GM23248 (cell line): Measurements from ENCODE around the gene CEP126. TPM values are rescaled to one million over a fixed set of nuclear protein-coding genes. Genes with fewer than 3 reads are reported as not detected.
A peak's percentile ranks its signal among the peaks of the same experiment; 100 is the strongest.

Experiments used
- DNase-seq: peaks from one replicate; pipeline ENCODE4 v3.0.0-alpha.2; 2015
- H2AFZ ChIP-seq: fragments of 200-600 bp; sonication (generic); 2 replicates; pipeline ENCODE4 v1.6.1; 2016; ENCODE audit warnings: antibody characterized with exemption
- H3F3A ChIP-seq: fragments of 200-600 bp; sonication (generic); 2 replicates; pipeline ENCODE4 v1.6.1; 2016; ENCODE audit warnings: mild to moderate bottlenecking, antibody characterized with exemption, mixed run types; ENCODE audit not compliant: insufficient read depth
- H3K27ac ChIP-seq: fragments of 200-600 bp; sonication (generic); 2 replicates; pipeline ENCODE4 v1.5.1; 2016; ENCODE audit warnings: mild to moderate bottlenecking
- H3K27me3 ChIP-seq: fragments of 200-600 bp; sonication (generic); replicated peaks from 2 replicates; pipeline ENCODE4 v1.6.1; 2016; ENCODE audit warnings: mild to moderate bottlenecking; ENCODE audit not compliant: insufficient read depth
- H3K36me3 ChIP-seq: fragments of 200-600 bp; sonication (generic); 2 replicates; pipeline ENCODE4 v1.6.1; 2016; ENCODE audit warnings: low read depth, mild to moderate bottlenecking
- H3K4me1 ChIP-seq: fragments of 200-600 bp; sonication (generic); 2 replicates; pipeline ENCODE4 v1.6.1; 2016; ENCODE audit warnings: mild to moderate bottlenecking; ENCODE audit not compliant: insufficient read depth
- H3K4me2 ChIP-seq: fragments of 200-600 bp; sonication (generic); one replicate; pipeline ENCODE4 v1.6.1; 2016; ENCODE audit warnings: mild to moderate bottlenecking; ENCODE audit not compliant: unreplicated experiment
- H3K4me3 ChIP-seq: fragments of 200-600 bp; sonication (generic); 2 replicates; pipeline ENCODE4 v1.5.1; 2016; ENCODE audit warnings: mild to moderate bottlenecking
- H3K79me2 ChIP-seq: fragments of 200-600 bp; sonication (generic); 2 replicates; pipeline ENCODE4 v1.6.1; 2016; ENCODE audit warnings: mild to moderate bottlenecking; ENCODE audit not compliant: insufficient read depth
- H3K9ac ChIP-seq: fragments of 200-600 bp; sonication (generic); 2 replicates; pipeline ENCODE4 v1.6.1; 2016; ENCODE audit warnings: mild to moderate bottlenecking
- H3K9me2 ChIP-seq: fragments of 200-600 bp; sonication (generic); 2 replicates; pipeline ENCODE4 v1.6.1; 2016; ENCODE audit warnings: mixed run types, mild to moderate bottlenecking, moderate library complexity; ENCODE audit not compliant: insufficient read depth
- H3K9me3 ChIP-seq: fragments of 200-600 bp; sonication (generic); one replicate; pipeline ENCODE4 v1.6.1; 2017; ENCODE audit warnings: low read depth
- H4K20me1 ChIP-seq: fragments of 200-600 bp; sonication (generic); 2 replicates; pipeline ENCODE4 v1.6.0; 2016; ENCODE audit not compliant: insufficient read depth
- EZH2 ChIP-seq: fragments of 200-600 bp; sonication (generic); IDR thresholded peaks from 2 replicates; pipeline ENCODE4 v1.6.1; 2018; ENCODE audit warnings: antibody characterized with exemption, mild to moderate bottlenecking; ENCODE audit not compliant: insufficient read depth, poor library complexity, severe bottlenecking
- EZH2phosphoT487 ChIP-seq: fragments of 200-600 bp; sonication (generic); IDR thresholded peaks from 2 replicates; pipeline ENCODE4 v1.6.1; 2018; ENCODE audit warnings: antibody characterized with exemption, moderate library complexity, mild to moderate bottlenecking, low read depth; ENCODE audit not compliant: insufficient read depth
- WGBS, 2 experiments: methylation state at CpG; one replicate each; pipeline ENCODE4 v1.1.6; 2015 to 2017; ENCODE audit warnings: low lambda C conversion rate in 2 of 2, low coverage in 1 of 2; ENCODE audit errors: missing lambda C conversion rate in 2 of 2; 5-methylcytosine and 5-hydroxymethylcytosine counted together
- in situ Hi-C: fragments of 300-500 bp; cut with MboI; formaldehyde crosslinking; loops from 2 replicates; pipeline ENCODE4 v1.15.0; 2020
- polyA plus RNA-seq: library from polyadenylated mRNA; unstranded; fragments of >200 nt; fragmentation: Nextera tagmentation; extraction: Ambion mirVana; gene quantifications from 2 replicates; pipeline ENCODE4 v1.2.1, GENCODE V29; 2016
- total RNA-seq: library from RNA; depleted of rRNA; stranded (reverse); fragments of >200 nt; shearing (Covaris generic); gene quantifications from 2 replicates; pipeline ENCODE4 v1.2.3, GENCODE V29; 2014

Gene CEP126
- total and polyA plus RNA-seq, 2 experiments from 2014 or later: 2.9 to 3.5 TPM

- Histone ChIP-seq H3K4me2 (no peak overlapping the region), H4K20me1 (no peaks in the 10 kb centered on the region), H3K36me3 (no peaks in the 10 kb centered on the region), H2AFZ (no peak overlapping the region), H3K9ac (no peak overlapping the region), H3F3A (peaks cover 38% of the 10 kb centered on the region), H3K27me3 (no peaks in the 10 kb centered on the region), H3K9me2 (no peaks in the 10 kb centered on the region), H3K9me3 (no peaks in the 10 kb centered on the region), H3K27ac (peak overlapping the region; percentile 38; the same call in 1 of the 2 replicates), H3K4me3 (no peak overlapping the region), H3K79me2 (no peaks in the 10 kb centered on the region), H3K4me1 (peaks cover 48% of the 10 kb centered on the region)
- 46% methylated on average over 6 of the region's 6 CpGs for WGBS, 2 experiments
- in situ Hi-C loops: no loop called here
- TF ChIP-seq EZH2 (no peak), EZH2phosphoT487 (no peak)
- DNase-seq: peak; percentile 88
These were observed 44.3 kb upstream of the CEP126 start for GRCh38 chr11:101870510-101870909.

GRCh38 chr11:101872171-101872882 is 42.5 kb upstream of the CEP126 start:
- H3K9me3 ChIP-seq: no peaks in the 10 kb centered on the region
- H3K36me3 ChIP-seq: no peaks in the 10 kb centered on the region
- H3K27me3 ChIP-seq: no peaks in the 10 kb centered on the region
- TF ChIP-seq EZH2 (no peak), EZH2phosphoT487 (no peak)
- H3F3A ChIP-seq: peaks cover 22% of the 10 kb centered on the region
- H3K4me2 ChIP-seq: peak overlapping the region; percentile 26
- H2AFZ ChIP-seq: no peak overlapping the region
- no peak overlapping the region for H3K27ac ChIP-seq
- H3K9me2 ChIP-seq: no peaks in the 10 kb centered on the region
- DNase-seq: peak; percentile 15
- in situ Hi-C loops: no loop called here
- H4K20me1 ChIP-seq: no peaks in the 10 kb centered on the region
- WGBS, 2 experiments: 82 to 86% methylated on average over 6 of the region's 6 CpGs
- H3K4me1 ChIP-seq: peaks cover 30% of the 10 kb centered on the region
- H3K4me3 ChIP-seq: no peak overlapping the region
- no peak overlapping the region for H3K9ac ChIP-seq
- H3K79me2 ChIP-seq: no peaks in the 10 kb centered on the region

DNA sequence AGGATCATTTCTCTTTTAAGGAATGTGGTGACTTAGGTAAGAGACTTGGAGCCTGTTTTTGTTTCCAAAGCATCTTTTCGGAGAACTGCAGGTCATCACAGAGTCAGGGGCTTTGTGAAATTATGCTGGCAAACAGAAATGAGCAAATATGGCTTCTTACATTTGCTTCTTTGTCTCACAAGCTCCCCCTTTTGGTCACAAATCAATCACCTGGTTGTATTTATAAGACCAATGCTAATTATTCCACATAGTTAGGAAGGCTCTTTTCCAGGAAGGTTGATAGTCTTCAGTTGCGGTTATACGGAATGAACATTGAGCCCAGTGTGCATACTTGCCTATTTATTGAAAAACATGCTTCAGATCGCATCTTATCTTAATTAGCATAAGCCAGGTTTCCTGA is 34.6 kb upstream of the CEP126 start:
- H3K36me3 ChIP-seq: no peaks in the 10 kb centered on the region
- TF ChIP-seq EZH2: no peak
- TF ChIP-seq EZH2phosphoT487: no peak
- H3F3A ChIP-seq: peaks cover 7% of the 10 kb centered on the region; the same call in 1 of the 2 replicates
- H3K4me2 ChIP-seq: no peak overlapping the region
- H3K27me3 ChIP-seq: no peaks in the 10 kb centered on the region
- H3K4me3 ChIP-seq: no peak overlapping the region
- H3K9me2 ChIP-seq: no peaks in the 10 kb centered on the region
- no peaks in the 10 kb centered on the region for H3K79me2 ChIP-seq
- peak overlapping the region; percentile 67 for H2AFZ ChIP-seq
- WGBS, 2 experiments: 90 to 93% methylated on average over 4 of the region's 4 CpGs
- in situ Hi-C loops: no loop called here
- H4K20me1 ChIP-seq: no peaks in the 10 kb centered on the region
- peak; percentile 67 for DNase-seq
- H3K4me1 ChIP-seq: peaks cover 21% of the 10 kb centered on the region
- H3K9ac ChIP-seq: no peak overlapping the region
- H3K27ac ChIP-seq: no peak overlapping the region
- H3K9me3 ChIP-seq: no peaks in the 10 kb centered on the region

DNA sequence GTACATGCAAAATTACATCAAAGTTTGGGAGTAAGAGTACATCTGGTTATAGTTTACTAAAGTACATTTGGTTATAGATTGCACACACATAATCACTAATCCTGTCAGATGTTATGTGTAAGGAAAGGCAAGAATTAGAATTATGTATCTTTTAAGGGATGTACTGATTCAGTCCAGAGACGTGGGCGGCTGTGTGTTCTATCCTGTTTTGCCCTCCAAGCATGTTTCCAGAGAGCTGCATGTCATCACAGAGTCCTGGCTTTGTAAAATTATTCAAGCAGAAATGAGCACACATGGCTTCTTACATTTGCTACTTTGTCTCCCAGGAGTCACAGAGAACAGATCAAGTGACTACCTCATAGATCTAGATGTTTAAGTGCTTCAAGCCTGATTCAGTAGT is 33.2 kb upstream of the CEP126 start:
- WGBS, 2 experiments: 15 to 20% methylated on average over 2 of the region's 2 CpGs
- Histone ChIP-seq H3K4me1 (peaks cover 21% of the 10 kb centered on the region), H3K27ac (no peak overlapping the region), H3K9ac (no peak overlapping the region), H3F3A (peaks cover 7% of the 10 kb centered on the region; the same call in 1 of the 2 replicates), H3K4me2 (no peak overlapping the region), H3K9me2 (no peaks in the 10 kb centered on the region), H3K79me2 (no peaks in the 10 kb centered on the region), H3K9me3 (no peaks in the 10 kb centered on the region), H3K36me3 (no peaks in the 10 kb centered on the region), H4K20me1 (no peaks in the 10 kb centered on the region), H3K27me3 (no peaks in the 10 kb centered on the region), H2AFZ (peak overlapping the region; percentile 16; the same call in 1 of the 2 replicates), H3K4me3 (no peak overlapping the region)
- in situ Hi-C loops: no loop called here
- TF ChIP-seq EZH2 (no peak), EZH2phosphoT487 (no peak)
- peak; percentile 51 for DNase-seq
